Anterior cingulate cortex (tissue), 58 donors: Measurements from ENCODE around the gene TPD52L1.
A peak's percentile ranks its signal among the peaks of the same experiment; 100 is the strongest.
"Not testable (repeated sequence)": the region's sequence is repeated elsewhere in the genome, so short reads cannot be mapped to it uniquely, and the experiment has no call there.

ENCODE experiments used
- DNase-seq, 58 donors: peaks; one replicate each; lab custom pipeline; 2025; lab: John Stamatoyannopoulos, UW

The TPD52L1 gene

GRCh38 chr6:125153391-125154117 is at the start of gene TPD52L1:
Gene TPD52L1, plus strand, starts transcription at chr6:125153773. Its CDS starts 179 bp downstream, at chr6:125153952.
- DNase-seq: peak in 53 of 58 donors; percentile 4 to 86 (median 62)

DNA sequence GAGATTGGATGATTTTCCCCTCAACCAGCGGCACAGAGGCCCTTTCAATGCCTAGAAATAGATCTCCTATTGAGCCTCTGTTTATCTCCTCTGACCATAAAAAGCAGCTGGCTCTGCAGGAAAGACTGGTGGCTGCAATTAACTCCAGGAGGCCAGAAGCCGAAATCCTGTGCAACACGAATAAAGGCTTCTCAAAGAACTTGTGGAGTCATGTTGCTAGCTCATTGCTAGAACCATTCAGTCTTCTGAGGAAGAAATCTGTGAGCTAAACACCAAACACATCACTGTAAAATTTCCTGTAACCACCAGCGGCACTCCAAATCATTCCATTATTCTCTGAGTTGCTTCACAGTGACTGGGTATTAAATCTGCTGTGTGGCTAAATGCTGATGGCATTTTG is 49.1 kb upstream of the TPD52L1 start:
- DNase-seq: peak in 11 of 58 donors; percentile 4 to 51 (median 35)

DNA sequence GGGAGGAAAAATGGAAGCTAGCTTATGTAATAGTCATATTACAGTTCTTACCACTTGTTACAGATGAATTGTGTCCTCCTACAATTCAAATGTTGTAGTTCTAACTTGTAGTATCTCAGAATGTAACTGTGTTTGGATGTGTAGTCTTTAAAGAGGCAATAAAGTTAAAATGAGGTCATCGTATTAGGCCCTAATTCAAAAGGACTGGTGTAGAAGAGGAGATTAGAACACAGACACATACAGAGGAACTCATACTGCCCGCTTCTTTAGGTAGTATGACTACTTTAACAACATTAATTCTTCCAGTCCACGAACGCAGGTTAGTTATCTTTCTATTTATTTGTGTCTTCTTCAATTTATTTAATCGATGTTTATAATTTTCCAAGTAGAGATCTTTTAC is 46.5 kb upstream of the TPD52L1 start:
- no peak for DNase-seq

DNA sequence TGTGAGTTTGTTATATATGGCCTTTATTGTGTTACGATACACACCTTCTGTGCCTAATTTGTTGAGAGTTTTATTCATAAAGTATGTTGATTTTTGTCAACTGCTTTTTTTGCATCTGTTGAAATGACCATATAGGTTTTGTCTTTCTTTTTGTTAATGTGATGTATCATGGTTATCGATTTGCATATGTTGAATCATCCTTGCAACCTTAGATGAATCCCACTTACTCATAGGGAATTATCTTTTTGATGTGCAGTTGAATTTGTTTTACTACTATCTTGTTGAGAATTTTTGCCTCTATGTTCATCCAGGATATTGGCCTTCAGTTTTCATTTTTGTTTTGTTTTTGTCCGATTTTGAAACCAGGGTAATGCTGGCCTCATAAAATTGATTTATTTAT is 45.7 kb upstream of the TPD52L1 start:
- DNase-seq: no peak

- DNase-seq: no peak
Observed at GRCh38 chr6:125110056-125110455, 43.5 kb upstream of the TPD52L1 start.

- DNase-seq: no peak
Observed at GRCh38 chr6:125111219-125111983, 42.2 kb upstream of the TPD52L1 start.

DNA sequence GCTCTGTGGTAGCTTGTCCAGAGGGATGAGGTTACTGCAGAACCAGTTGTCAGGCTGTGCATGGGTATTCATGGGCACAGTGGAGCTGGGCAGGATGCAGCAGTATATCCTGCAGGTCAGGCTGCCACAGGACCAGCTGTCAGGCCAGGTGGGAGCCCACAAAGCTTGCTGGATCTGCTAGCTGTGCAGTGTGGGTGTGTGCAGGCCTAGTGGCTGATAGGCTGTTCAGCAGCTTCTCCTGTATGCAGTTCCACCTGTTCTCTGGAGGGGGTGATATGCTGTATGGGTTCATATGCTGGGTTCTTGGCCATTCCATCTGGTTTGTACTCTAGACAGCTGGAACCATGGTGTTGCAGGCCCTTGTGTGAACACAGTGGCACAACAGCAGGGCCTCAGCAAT is 40.6 kb upstream of the TPD52L1 start:
- no peak for DNase-seq

DNA sequence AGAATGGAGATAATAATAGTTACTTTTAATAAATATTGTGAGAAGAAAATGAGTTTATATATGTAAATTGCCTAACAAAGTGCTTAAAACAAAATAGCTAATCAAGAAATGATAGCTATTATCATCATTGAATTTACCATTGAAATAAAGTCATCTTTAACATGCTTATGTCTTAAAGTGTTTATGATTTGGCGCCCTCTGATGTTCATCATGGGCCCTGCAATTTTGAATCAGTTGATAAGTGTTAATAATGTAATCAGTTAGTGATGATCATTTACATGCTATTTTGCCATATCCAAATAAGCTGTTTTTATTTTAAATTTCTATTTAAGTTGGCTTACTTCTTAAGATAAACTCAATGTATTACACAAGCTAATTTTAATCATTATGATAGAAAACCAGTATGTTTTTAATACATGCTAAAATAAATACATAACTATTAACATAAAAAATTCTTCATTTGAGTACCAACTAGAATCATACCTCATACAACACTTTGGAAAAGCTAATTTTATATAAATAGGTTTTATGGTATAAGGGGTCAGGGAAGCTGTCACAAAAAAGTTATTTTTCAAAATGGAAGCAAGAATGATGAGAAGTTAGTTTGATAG is 39.2 kb upstream of the TPD52L1 start:
- peak in 14 of 58 donors; percentile 2 to 61 (median 26) for DNase-seq

DNA sequence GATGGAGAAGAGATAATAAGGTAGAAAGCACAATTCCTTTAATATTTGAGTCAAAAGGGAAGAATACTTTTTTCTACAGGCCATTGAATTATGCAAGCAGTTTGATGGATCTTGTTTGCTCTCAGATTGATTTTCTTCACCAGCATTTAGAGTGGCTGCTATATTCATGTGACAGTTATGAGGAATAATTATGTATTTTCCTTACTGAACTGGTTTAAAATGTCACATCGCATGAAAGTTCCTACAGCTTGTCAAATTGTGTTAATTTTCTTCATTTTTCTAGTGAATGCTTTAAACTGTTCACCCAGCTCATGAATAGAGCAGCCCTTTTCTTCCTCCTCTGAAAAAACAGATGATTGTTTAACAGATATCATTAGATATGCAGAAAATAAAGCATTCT is 37.4 kb upstream of the TPD52L1 start:
- DNase-seq: no peak

DNA sequence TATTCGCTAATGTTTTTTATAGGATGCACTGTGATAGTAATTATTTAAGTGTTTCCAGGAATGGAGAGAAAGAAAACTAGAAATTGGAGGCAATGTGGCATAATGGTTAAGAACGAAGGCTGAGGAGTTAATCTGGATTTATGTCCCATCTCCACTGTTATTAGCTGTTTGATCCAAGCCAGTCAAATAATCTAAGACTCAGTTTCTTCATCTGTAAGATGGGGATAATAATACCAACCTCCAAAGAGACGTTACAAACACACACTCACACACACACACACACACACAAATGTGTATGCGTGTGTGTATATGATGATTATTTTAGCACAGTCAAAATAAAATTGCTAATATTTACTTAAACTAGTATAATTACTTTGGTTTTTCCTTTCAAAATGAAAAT is 36.9 kb upstream of the TPD52L1 start:
- no peak for DNase-seq

DNA sequence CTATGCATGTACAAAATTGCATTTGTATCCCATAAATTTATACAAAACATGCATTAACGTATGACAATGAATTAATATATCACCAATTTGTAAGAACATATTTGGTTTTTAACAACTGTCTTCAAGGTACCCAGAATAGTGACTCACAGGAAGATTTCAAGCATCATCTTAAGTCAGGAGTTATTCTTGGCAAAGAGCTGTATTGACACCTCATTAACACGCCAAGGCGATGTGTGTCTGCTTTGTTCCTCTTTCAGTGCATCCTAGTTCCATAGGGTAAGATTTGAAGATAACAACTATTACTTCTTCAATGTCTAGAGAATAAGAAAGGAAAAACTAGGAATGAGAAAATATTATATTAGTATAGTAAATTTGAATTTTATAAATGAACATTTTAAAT is 35.8 kb upstream of the TPD52L1 start:
- DNase-seq: no peak

- no peak for DNase-seq
Observed at GRCh38 chr6:125120054-125120590, 33.5 kb upstream of the TPD52L1 start.

DNA sequence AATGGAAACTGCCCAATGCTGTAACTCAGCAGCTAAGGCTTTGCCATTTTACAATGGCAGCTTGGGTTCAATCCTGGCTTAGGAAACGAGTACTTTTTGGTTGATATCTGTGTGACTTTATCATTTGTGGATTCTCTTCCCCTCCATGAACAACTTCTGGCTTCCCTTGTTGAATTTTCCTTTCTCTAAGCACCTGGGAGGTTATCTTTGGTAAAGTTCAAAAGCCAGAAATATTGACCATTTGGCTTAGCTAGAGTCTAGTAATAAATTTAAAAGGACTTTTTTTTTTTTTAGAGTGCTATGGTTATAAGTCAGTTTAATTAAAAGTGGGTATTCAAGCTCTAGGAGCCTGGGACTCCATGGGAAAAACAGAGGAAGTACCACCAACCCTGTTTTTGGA is 31.7 kb upstream of the TPD52L1 start:
- DNase-seq: no peak

- DNase-seq: no peak
Observed at GRCh38 chr6:125123051-125123450, 30.5 kb upstream of the TPD52L1 start.

DNA sequence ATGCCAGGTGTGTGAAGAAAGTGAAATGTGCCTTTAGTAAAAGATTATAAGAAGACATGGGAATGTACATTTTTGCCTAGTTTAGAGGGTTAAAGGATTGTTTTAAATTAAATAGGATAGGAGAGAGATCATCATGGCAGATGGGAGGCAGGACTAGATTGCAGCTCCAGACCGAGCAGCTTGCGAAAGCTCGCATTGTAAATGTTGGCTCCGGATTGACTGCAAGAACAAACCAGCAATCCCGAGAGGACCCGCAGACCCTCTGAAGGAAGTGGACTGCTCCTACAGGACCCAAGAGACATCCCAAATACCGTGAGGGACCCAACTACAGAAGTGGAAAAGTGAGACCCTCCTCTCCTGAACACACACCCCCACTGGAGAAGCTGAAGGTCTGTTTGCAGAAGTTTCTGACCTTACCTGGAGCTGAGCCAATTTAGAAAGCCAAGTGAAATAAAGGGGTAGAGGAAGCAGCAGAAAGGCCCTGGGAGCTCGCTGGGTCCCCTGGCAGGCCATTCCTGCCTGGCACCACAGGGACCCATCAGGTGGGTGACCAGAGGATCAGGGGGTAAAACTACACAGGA is 30.0 kb upstream of the TPD52L1 start:
- no peak for DNase-seq

GRCh38 chr6:125124049-125124669 is 29.4 kb upstream of the TPD52L1 start:
- peak in 2 of 58 donors; percentile 3 to 4 for DNase-seq

- DNase-seq: not testable (repeated sequence)
Observed at GRCh38 chr6:125125856-125126255, 27.7 kb upstream of the TPD52L1 start.

GRCh38 chr6:125129354-125129753 is 24.2 kb upstream of the TPD52L1 start:
- DNase-seq: no peak

DNA sequence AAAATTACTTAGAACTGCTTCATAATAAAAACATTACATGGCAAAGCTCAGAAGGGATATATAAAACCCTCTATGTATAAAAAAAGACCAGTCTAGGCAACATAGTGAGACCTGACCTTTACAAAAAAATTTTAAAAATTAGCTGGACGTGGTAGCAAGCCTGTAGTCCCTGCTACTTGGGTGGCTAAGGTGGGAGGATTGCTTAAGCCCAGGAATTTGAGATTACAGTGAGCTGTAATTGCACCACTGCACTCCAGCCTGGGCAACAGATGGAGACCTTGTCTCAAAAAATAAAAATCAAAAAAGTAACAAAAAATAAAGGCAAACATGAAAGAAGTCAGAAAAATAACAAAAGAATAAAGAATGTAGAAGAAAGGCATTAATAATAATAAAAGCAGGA is 21.5 kb upstream of the TPD52L1 start:
- DNase-seq: no peak

- no peak for DNase-seq
Observed at GRCh38 chr6:125136378-125136777, 17.2 kb upstream of the TPD52L1 start.
